ENCODE data around the gene MAIP1. TPM values are rescaled to one million over a fixed set of nuclear protein-coding genes. Genes with fewer than 3 reads are reported as not detected.

MAIP1 gene
- total and polyA plus RNA-seq, 2 experiments from 2014 or later, result 15.5 to 18.7 TPM

DNA sequence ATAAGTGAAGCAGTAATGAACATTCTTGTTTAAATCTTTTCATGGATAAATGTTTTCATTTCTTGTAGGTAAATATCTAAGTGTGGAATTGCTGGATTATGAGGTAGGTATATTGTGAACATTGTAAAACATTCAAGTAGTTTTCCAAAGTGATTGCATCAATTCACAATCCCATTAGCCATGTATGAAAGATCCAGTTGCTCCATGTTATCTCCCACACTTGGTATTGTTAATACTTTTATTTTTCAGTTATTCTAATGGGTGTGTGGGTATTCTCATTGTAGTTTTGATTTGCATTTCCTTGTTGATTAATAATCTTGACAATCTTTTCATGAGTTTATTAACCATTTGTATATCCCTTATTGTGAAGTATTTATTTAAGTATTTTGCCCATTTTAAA, 50.3 kb downstream of the MAIP1 start:
- no peaks in the 10 kb centered on the region for H3K9me3 ChIP-seq (ENCODE audit: low read depth)
- in situ Hi-C loops (cut with MboI), result no loop called here
- H3K4me2 ChIP-seq (ENCODE audit: unreplicated experiment), result no peak overlapping the region
- TF ChIP-seq EZH2phosphoT487 (IDR thresholded peaks at IDR 0.05; ENCODE audit: insufficient read depth, low read depth) (no peak), EZH2 (IDR thresholded peaks at IDR 0.05; ENCODE audit: insufficient read depth, poor library complexity, severe bottlenecking) (no peak)
- H3K27me3 ChIP-seq (replicated peaks; ENCODE audit: insufficient read depth), result no peaks in the 10 kb centered on the region
- no peaks in the 10 kb centered on the region for H3K79me2 ChIP-seq (ENCODE audit: insufficient read depth)
- no peaks in the 10 kb centered on the region for H3K36me3 ChIP-seq (ENCODE audit: low read depth)
- no peak overlapping the region for H3K9ac ChIP-seq
- no peaks in the 10 kb centered on the region for H3K9me2 ChIP-seq (ENCODE audit: insufficient read depth)
- H3F3A ChIP-seq (ENCODE audit: insufficient read depth), result no peaks in the 10 kb centered on the region
- H3K27ac ChIP-seq, result no peak overlapping the region
- no peak for DNase-seq
- H2AFZ ChIP-seq, result no peak overlapping the region
- no peaks in the 10 kb centered on the region for H3K4me1 ChIP-seq (ENCODE audit: insufficient read depth)
- H3K4me3 ChIP-seq, result no peak overlapping the region
- H4K20me1 ChIP-seq (ENCODE audit: insufficient read depth), result no peaks in the 10 kb centered on the region

DNA sequence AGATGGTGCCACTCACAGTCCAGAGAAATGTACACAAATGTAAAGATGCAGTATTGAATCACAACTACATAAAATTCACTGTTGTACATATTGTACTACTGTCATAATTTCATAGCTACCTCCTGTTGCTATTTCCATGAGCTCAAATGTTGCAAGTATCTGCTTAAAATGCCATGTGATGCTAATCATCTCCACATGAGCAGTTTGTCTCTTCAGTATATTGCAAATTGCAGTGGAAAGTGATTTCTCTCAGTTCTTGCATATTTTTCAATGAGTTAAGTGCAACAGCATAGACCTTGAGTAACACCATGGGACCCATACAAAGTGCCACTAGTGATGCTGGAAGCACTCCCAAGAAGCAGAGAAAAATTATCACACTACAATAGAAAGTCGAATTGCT, 51.9 kb downstream of the MAIP1 start:
- Histone ChIP-seq H3K9ac (no peak overlapping the region), H3K27ac (no peak overlapping the region), H4K20me1 (ENCODE audit: insufficient read depth) (no peaks in the 10 kb centered on the region), H3K9me2 (ENCODE audit: insufficient read depth) (no peaks in the 10 kb centered on the region), H2AFZ (no peak overlapping the region), H3K4me2 (ENCODE audit: unreplicated experiment) (no peak overlapping the region), H3K4me3 (no peak overlapping the region), H3F3A (ENCODE audit: insufficient read depth) (no peaks in the 10 kb centered on the region), H3K27me3 (replicated peaks; ENCODE audit: insufficient read depth) (no peaks in the 10 kb centered on the region), H3K4me1 (ENCODE audit: insufficient read depth) (no peaks in the 10 kb centered on the region), H3K9me3 (ENCODE audit: low read depth) (no peaks in the 10 kb centered on the region), H3K36me3 (ENCODE audit: low read depth) (no peaks in the 10 kb centered on the region), H3K79me2 (ENCODE audit: insufficient read depth) (no peaks in the 10 kb centered on the region)
- in situ Hi-C loops (cut with MboI), result no loop called here
- no peak for DNase-seq
- no peak for TF ChIP-seq EZH2phosphoT487 (IDR thresholded peaks at IDR 0.05; ENCODE audit: insufficient read depth, low read depth)
- TF ChIP-seq EZH2 (IDR thresholded peaks at IDR 0.05; ENCODE audit: insufficient read depth, poor library complexity, severe bottlenecking), result no peak
- WGBS, 2 experiments (ENCODE audit: low coverage in 1 of 2, low lambda C conversion rate in 2 of 2, missing lambda C conversion rate in 2 of 2), result 13 to 24% methylated on average over 1 of the region's 1 CpG

DNA sequence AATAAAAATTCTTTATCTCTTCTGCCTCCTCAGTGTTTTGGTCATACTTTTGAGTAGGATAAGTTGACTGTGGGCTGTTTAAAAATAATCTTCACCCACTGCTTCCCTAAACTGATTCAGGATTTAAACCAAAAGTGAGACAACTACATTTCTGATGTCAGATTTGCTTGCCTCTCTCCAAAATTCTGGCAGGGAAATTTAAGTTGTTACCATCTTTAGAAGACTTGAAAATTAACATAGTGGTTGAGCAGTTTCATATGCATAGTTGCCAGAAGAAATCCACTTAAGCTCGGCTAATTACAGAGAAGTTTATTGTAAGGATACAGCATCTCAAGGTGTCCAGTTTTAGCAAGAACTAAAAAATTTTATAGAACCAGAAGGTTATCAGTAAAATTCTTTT, 57.0 kb downstream of the MAIP1 start:
- no peaks in the 10 kb centered on the region for H3K4me1 ChIP-seq (ENCODE audit: insufficient read depth)
- no peaks in the 10 kb centered on the region for H3K36me3 ChIP-seq (ENCODE audit: low read depth)
- in situ Hi-C loops (cut with MboI), result no loop called here
- H2AFZ ChIP-seq, result no peak overlapping the region
- TF ChIP-seq EZH2 (IDR thresholded peaks at IDR 0.05; ENCODE audit: insufficient read depth, poor library complexity, severe bottlenecking) (no peak), EZH2phosphoT487 (IDR thresholded peaks at IDR 0.05; ENCODE audit: insufficient read depth, low read depth) (no peak)
- WGBS, 2 experiments (ENCODE audit: low coverage in 1 of 2, low lambda C conversion rate in 2 of 2, missing lambda C conversion rate in 2 of 2), result 79 to 89% methylated on average over 1 of the region's 1 CpG
- H4K20me1 ChIP-seq (ENCODE audit: insufficient read depth), result no peaks in the 10 kb centered on the region
- H3K4me2 ChIP-seq (ENCODE audit: unreplicated experiment), result no peak overlapping the region
- no peaks in the 10 kb centered on the region for H3K9me3 ChIP-seq (ENCODE audit: low read depth)
- H3K4me3 ChIP-seq, result no peak overlapping the region
- no peak overlapping the region for H3K9ac ChIP-seq
- no peaks in the 10 kb centered on the region for H3K27me3 ChIP-seq (replicated peaks; ENCODE audit: insufficient read depth)
- no peaks in the 10 kb centered on the region for H3K9me2 ChIP-seq (ENCODE audit: insufficient read depth)
- H3K79me2 ChIP-seq (ENCODE audit: insufficient read depth), result no peaks in the 10 kb centered on the region
- no peaks in the 10 kb centered on the region for H3F3A ChIP-seq (ENCODE audit: insufficient read depth)
- no peak overlapping the region for H3K27ac ChIP-seq
- no peak for DNase-seq

Other genes with a start within 250 kb of the MAIP1 start
- gene FTCDNL1, start 104.4 kb upstream of the MAIP1 start, total RNA-seq (2014; rRNA removed; shearing (Covaris generic)), result 0.13 and 0.65 TPM in 2 replicates
- 1.6 and 1.9 TPM in 2 replicates for gene FTCDNL1, start 104.4 kb upstream of the MAIP1 start, polyA plus RNA-seq (2016; fragmentation: Nextera tagmentation; extraction: Ambion mirVana)
- 14.5 and 19.9 TPM in 2 replicates for gene C2orf69, start 44.3 kb upstream of the MAIP1 start, total RNA-seq (2014; rRNA removed; shearing (Covaris generic))
- 19.3 and 19.9 TPM in 2 replicates for gene C2orf69, start 44.3 kb upstream of the MAIP1 start, polyA plus RNA-seq (2016; fragmentation: Nextera tagmentation; extraction: Ambion mirVana)
- 5.3 and 6.6 TPM in 2 replicates for gene TYW5, start 91 bp upstream of the MAIP1 start, total RNA-seq (2014; rRNA removed; shearing (Covaris generic))
- 7.0 TPM in 2 replicates for gene TYW5, start 91 bp upstream of the MAIP1 start, polyA plus RNA-seq (2016; fragmentation: Nextera tagmentation; extraction: Ambion mirVana)

Measured in GM23248 (cell line).